ENCODE data around the gene B4GAT1. TPM values are rescaled to one million over a fixed set of nuclear protein-coding genes. Genes with fewer than 3 reads are reported as not detected.

B4GAT1 gene
- total and polyA plus RNA-seq, 10 of the 15 experiments (the other 5 are each of a cell fraction or from before 2014, with no cell fraction given): 0.55 to 11.1 (median 4.3) TPM

GRCh38 chr11:66334605-66335442, 12.6 kb downstream of the B4GAT1 start:
- RAD21 ChIA-PET (ENCODE audit: unreplicated experiment): interaction anchor here (0.8 to 3.6 kb wide), 7 partner anchors 10 to 76 kb away, joined by 3 to 49 read pairs (median 4); partner anchors contain the start of genes B4GAT1 and YIF1A

More at GRCh38 chr11:66334605-66335442, 12.6 kb downstream of the B4GAT1 start:
- TF ChIP-seq IRF3 (IDR thresholded peaks at IDR 0.05) (no peak), FOXM1 (IDR thresholded peaks at IDR 0.05; ENCODE audit: low read depth, low read length) (no peak), GABPA (IDR thresholded peaks at IDR 0.05; ENCODE audit: low read depth) (no peak), STAT3 (IDR thresholded peaks at IDR 0.05; ENCODE audit: low read depth, low read length) (no peak), LARP7 (IDR thresholded peaks at IDR 0.05) (no peak), STAT1 (conservative IDR thresholded peaks at IDR 0.05) (no peak), SMARCA5 (IDR thresholded peaks at IDR 0.05) (peak; percentile 50; the same call in 1 of the 2 replicates), MEF2B (IDR thresholded peaks at IDR 0.05; ENCODE audit: partially characterized antibody, poor library complexity, severe bottlenecking) (peak; percentile 14), IKZF2 (IDR thresholded peaks at IDR 0.05) (no peak), RB1 (IDR thresholded peaks at IDR 0.05; ENCODE audit: borderline replicate concordance) (no peak), KDM1A (IDR thresholded peaks at IDR 0.05; ENCODE audit: borderline replicate concordance) (no peak), SIX5 (IDR thresholded peaks at IDR 0.05; ENCODE audit: low read depth, low read length, severe bottlenecking) (no peak), CEBPB (IDR thresholded peaks at IDR 0.05; ENCODE audit: borderline replicate concordance in 1 of 2, low read depth in 2 of 2, low read length in 2 of 2) (no peak), ZZZ3 (IDR thresholded peaks at IDR 0.05; ENCODE audit: control insufficient read depth, insufficient read length, low read depth) (no peak), BRCA1 (IDR thresholded peaks at IDR 0.05; ENCODE audit: low read depth, low read length) (no peak), RELB (IDR thresholded peaks at IDR 0.05; ENCODE audit: low read depth) (no peak)
- CTCF ChIA-PET: interaction anchor here (0.7 to 2.6 kb wide), 7 partner anchors 11 to 112 kb away, joined by 3 to 50 read pairs (median 4); no protein-coding TSS in a partner anchor
- FAIRE-seq (no peak), ATAC-seq (peak; percentile 3; the same call in 2 of the 3 replicates), DNase-seq (ENCODE audit: low read depth, low spot score) (no peak)
- Histone ChIP-seq H4K20me1 (ENCODE audit: control insufficient read depth, insufficient read depth) (no peaks in the 10 kb centered on the region), H3K4me3 (no peak overlapping the region), H3K9ac (ENCODE audit: control insufficient read depth, insufficient read depth, low read length) (no peak overlapping the region), H2AFZ (ENCODE audit: control insufficient read depth, low read depth, low read length) (no peak overlapping the region), H3K4me2 (ENCODE audit: control insufficient read depth, insufficient read depth) (no peak overlapping the region), H3K27me3 (replicated peaks in 1 of 2; ENCODE audit: control insufficient read depth in 2 of 2, insufficient read depth in 2 of 2, low read length in 1 of 2) (no peaks in the 10 kb centered on the region), H3K4me1 (ENCODE audit: control insufficient read depth, insufficient read depth, low read length) (peaks cover 21% of the 10 kb centered on the region), H3K36me3 (ENCODE audit: control insufficient read depth in 2 of 2, insufficient read depth in 2 of 2, low read length in 1 of 2) (peaks cover 0 to 6% of the 10 kb centered on the region in 2 experiments; a peak in 3 of 4 replicates), H3K9me3 (replicated peaks; ENCODE audit: control insufficient read depth, insufficient read depth, low read length) (no peaks in the 10 kb centered on the region), H3K79me2 (ENCODE audit: control insufficient read depth, insufficient read depth, low read length) (no peaks in the 10 kb centered on the region), H3K27ac (ENCODE audit: control insufficient read depth, insufficient read depth) (no peak overlapping the region)
- no TSS peak for BruUV-seq (replicated peaks)
- SMC1A ChIA-PET (ENCODE audit: uncharacterized antibody, unreplicated experiment): interaction anchor here (0.8 to 2.2 kb wide), 4 partner anchors 9 to 52 kb away, joined by 3 to 16 read pairs (median 6); no protein-coding TSS in a partner anchor
- in situ Hi-C loops (cut with MboI): no loop called here
- POLR2A ChIA-PET: interaction anchor here (1.2 to 2.3 kb wide), 3 partner anchors 11 to 46 kb away, joined by 5 to 16 read pairs (median 15); partner anchors contain the start of genes BRMS1 and YIF1A
- intact Hi-C loops (cut with micrococcal nuclease; ENCODE audit: unreplicated experiment): no loop called here
- 61% methylated on average over 38 of the region's 42 CpGs for WGBS (ENCODE audit: insufficient coverage, insufficient replicate concordance, low lambda C conversion rate, missing lambda C conversion rate)
